PC-3 (cell line): ENCODE results near the gene ASB2. TPM values are rescaled to one million over a fixed set of nuclear protein-coding genes. Genes with fewer than 3 reads are reported as not detected.

ENCODE experiments used
- ATAC-seq: fragments of 200-7000 bp; cut with Tn5 transposase; 2 replicates; pipeline ENCODE4 v1.9.1; 2020; ENCODE audit warnings: mild to moderate bottlenecking, moderate library complexity
- BruUV-seq: library from RNA; stranded (reverse); fragments of 400-500 nt; replicated peaks from 2 replicates; lab custom pipeline; 2021; lab: Mats Ljungman, UMichigan
- CTCF ChIA-PET: fragments of 300-600 bp; sonication (Branson Sonifier 250); formaldehyde crosslinking; loops from one replicate; lab custom pipeline; 2022; ENCODE audit warnings: antibody characterized with exemption; lab: Charles Lee
- POLR2A ChIA-PET: fragments of 300-600 bp; sonication (Branson Sonifier 250); formaldehyde crosslinking; loops from one replicate; lab custom pipeline; 2022; ENCODE audit warnings: antibody characterized with exemption; ENCODE audit not compliant: unreplicated experiment; lab: Charles Lee
- DNase-seq: peaks from one replicate; pipeline ENCODE4 v3.0.0-alpha.2; 2015
- H2AFZ ChIP-seq: fragments of 300-600 bp; sonication (generic); 2 replicates; pipeline ENCODE4 v1.6.0; 2016; ENCODE audit warnings: antibody characterized with exemption, low read length
- H3F3A ChIP-seq: fragments of 300-600 bp; sonication (generic); one replicate; pipeline ENCODE4 v1.6.0; 2017; ENCODE audit warnings: antibody characterized with exemption, low read length, control low read depth, mild to moderate bottlenecking; ENCODE audit not compliant: unreplicated experiment
- H3K27ac ChIP-seq: fragments of 300-600 bp; sonication (generic); 2 replicates; pipeline ENCODE4 v1.5.1; 2016; ENCODE audit warnings: mild to moderate bottlenecking, low read length
- H3K27me3 ChIP-seq: fragments of 300-600 bp; sonication (generic); 2 replicates; pipeline ENCODE4 v1.6.1; 2016; ENCODE audit warnings: low read length, mixed read lengths
- H3K36me3 ChIP-seq: fragments of 300-600 bp; sonication (generic); 2 replicates; pipeline ENCODE4 v1.6.1; 2016; ENCODE audit warnings: low read depth, mixed run types, low read length, mixed read lengths
- H3K4me1 ChIP-seq: fragments of 300-600 bp; sonication (generic); 2 replicates; pipeline ENCODE4 v1.5.1; 2016; ENCODE audit warnings: low read length; ENCODE audit not compliant: insufficient read depth
- H3K4me2 ChIP-seq: fragments of 300-600 bp; sonication (generic); 2 replicates; pipeline ENCODE4 v1.6.0; 2016; ENCODE audit warnings: low read length
- H3K4me3 ChIP-seq: fragments of 300-600 bp; sonication (generic); 2 replicates; pipeline ENCODE4 v1.5.1; 2016; ENCODE audit warnings: mild to moderate bottlenecking, low read length, mixed read lengths
- H3K79me2 ChIP-seq: fragments of 300-600 bp; sonication (generic); 2 replicates; pipeline ENCODE4 v1.6.1; 2017; ENCODE audit warnings: low read length, mixed read lengths
- H3K9ac ChIP-seq: fragments of 300-600 bp; sonication (generic); 2 replicates; pipeline ENCODE4 v1.6.0; 2016; ENCODE audit warnings: mild to moderate bottlenecking, low read length
- H3K9me2 ChIP-seq: fragments of 300-600 bp; sonication (generic); replicated peaks from 2 replicates; pipeline ENCODE4 v1.6.1; 2016; ENCODE audit warnings: mixed run types, low read length, mixed read lengths
- H3K9me3 ChIP-seq: fragments of 300-600 bp; sonication (generic); 2 replicates; pipeline ENCODE4 v1.6.1; 2016; ENCODE audit warnings: low read length, mixed read lengths
- H4K20me1 ChIP-seq: fragments of 300-600 bp; sonication (generic); 2 replicates; pipeline ENCODE4 v1.6.1; 2016; ENCODE audit warnings: low read length, mixed read lengths
- CTCF ChIP-seq: fragments of 300-600 bp; sonication (generic); conservative IDR thresholded peaks from 2 replicates; pipeline ENCODE4 v1.5.1; 2017; ENCODE audit warnings: antibody characterized with exemption, low read depth, mild to moderate bottlenecking, low read length
- EZH2 ChIP-seq: fragments of 300-600 bp; sonication (generic); IDR thresholded peaks from one replicate; pipeline ENCODE4 v1.6.1; 2017; ENCODE audit warnings: antibody characterized with exemption, mild to moderate bottlenecking, low read length; ENCODE audit not compliant: unreplicated experiment
- EZH2phosphoT487 ChIP-seq: fragments of 300-600 bp; sonication (generic); IDR thresholded peaks from 2 replicates; pipeline ENCODE4 v1.6.1; 2018; ENCODE audit warnings: mild to moderate bottlenecking, antibody characterized with exemption, low read length, borderline replicate concordance
- intact Hi-C: fragments of 100-400 bp; cut with micrococcal nuclease; formaldehyde crosslinking; loops from 2 replicates; pipeline ENCODE4 v1.9.0; 2023
- total RNA-seq: library from RNA; depleted of rRNA; stranded (reverse); fragments of >200 nt; gene quantifications from 2 replicates; pipeline ENCODE4 v1.2.3, GENCODE V29; 2014

Gene ASB2
- total RNA-seq, 1 experiment from 2014 or later: 0.22 TPM

GRCh38 chr14:93925374-93925895 is 50.9 kb downstream of the ASB2 start:
- CTCF ChIA-PET: no interaction called here

DNA sequence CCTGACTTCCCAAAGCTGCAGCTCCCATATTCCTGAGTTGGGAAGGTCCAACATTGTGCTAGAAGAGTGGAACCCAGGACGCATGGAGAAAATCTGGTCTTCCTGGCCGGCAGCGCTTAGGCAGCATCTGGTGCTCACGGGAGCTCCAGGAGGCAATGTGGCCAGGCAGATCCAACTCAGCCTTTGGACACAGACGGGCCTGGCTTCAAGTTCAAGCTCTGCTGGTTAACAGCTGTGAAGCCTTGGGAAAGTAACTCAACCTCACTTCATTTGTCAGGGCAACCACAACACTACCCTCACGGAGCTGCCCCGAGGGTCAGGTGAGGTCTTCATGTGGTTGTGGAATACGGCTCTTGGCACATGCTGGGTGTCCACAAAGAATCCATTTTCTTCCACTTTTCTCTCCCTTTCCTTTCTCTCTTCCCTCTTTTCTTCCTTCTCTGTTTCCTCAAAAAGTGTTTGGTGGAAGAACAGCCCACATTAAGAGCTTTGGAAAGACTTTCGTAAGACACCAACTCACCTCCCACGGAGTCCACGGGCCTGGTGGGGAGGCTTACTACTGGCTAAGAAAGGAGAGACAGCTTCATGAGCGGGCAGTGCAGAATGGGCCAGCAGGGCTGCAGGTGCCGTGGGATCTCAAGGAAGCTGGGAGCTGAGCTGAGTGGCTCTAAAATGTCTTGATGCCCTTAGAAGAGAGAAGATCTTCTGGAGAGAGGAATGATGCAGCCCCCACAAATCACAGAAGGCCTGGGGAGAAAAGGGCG is 51.6 kb downstream of the ASB2 start:
- no TSS peak for BruUV-seq
- no peak for DNase-seq
- H2AFZ ChIP-seq: no peak overlapping the region
- intact Hi-C loops: no loop called here
- ChIA-PET POLR2A (no interaction called here), CTCF (no interaction called here)
- H3F3A ChIP-seq: no peaks in the 10 kb centered on the region
- H3K9me3 ChIP-seq: no peaks in the 10 kb centered on the region
- no peaks in the 10 kb centered on the region for H3K4me1 ChIP-seq
- H3K27ac ChIP-seq: no peak overlapping the region
- no peaks in the 10 kb centered on the region for H3K36me3 ChIP-seq
- H3K4me3 ChIP-seq: no peak overlapping the region
- peaks cover 14% of the 10 kb centered on the region for H3K27me3 ChIP-seq
- no peak for ATAC-seq
- H3K4me2 ChIP-seq: no peak overlapping the region
- H3K79me2 ChIP-seq: no peaks in the 10 kb centered on the region
- TF ChIP-seq EZH2phosphoT487: no peak
- no peak for TF ChIP-seq EZH2
- no peak for TF ChIP-seq CTCF
- no peaks in the 10 kb centered on the region for H3K9me2 ChIP-seq
- H4K20me1 ChIP-seq: no peaks in the 10 kb centered on the region
- no peak overlapping the region for H3K9ac ChIP-seq

More at GRCh38 chr14:93925374-93925895, 50.9 kb downstream of the ASB2 start:
- Histone ChIP-seq H4K20me1 (no peaks in the 10 kb centered on the region), H3K9me3 (no peaks in the 10 kb centered on the region), H3K27ac (no peak overlapping the region), H3K4me2 (no peak overlapping the region), H3K9ac (no peak overlapping the region), H2AFZ (no peak overlapping the region), H3K9me2 (no peaks in the 10 kb centered on the region), H3K79me2 (no peaks in the 10 kb centered on the region), H3F3A (no peaks in the 10 kb centered on the region), H3K27me3 (peaks cover 14% of the 10 kb centered on the region), H3K36me3 (no peaks in the 10 kb centered on the region), H3K4me3 (no peak overlapping the region), H3K4me1 (no peaks in the 10 kb centered on the region)
- DNase-seq (no peak), ATAC-seq (no peak)
- no peak for TF ChIP-seq CTCF
- no peak for TF ChIP-seq EZH2phosphoT487
- no peak for TF ChIP-seq EZH2
- no TSS peak for BruUV-seq
- POLR2A ChIA-PET: no interaction called here
- intact Hi-C loops: no loop called here

DNA sequence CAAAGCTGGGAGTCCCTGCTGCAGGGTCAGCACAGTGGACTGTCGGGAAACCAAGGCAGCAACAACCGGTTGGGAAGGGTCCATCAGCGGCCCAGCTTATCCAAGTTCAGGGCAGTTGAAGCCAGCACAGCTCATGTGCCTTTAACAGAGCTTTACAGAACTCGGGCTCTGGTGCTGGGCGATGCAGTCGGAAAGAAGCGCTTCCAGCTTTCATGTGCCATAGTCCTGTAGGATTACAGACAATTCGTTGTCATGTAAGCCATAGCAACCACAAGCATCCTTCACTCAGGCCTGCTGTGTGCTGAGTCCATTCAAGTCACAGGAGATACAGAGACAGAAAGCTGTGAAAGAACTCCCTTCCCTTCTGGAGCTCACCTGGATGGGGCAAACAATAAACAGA is 52.7 kb downstream of the ASB2 start:
- CTCF ChIA-PET: no interaction called here
- no peak for TF ChIP-seq CTCF
- H3K4me3 ChIP-seq: no peak overlapping the region
- H3K4me2 ChIP-seq: no peak overlapping the region
- no peak overlapping the region for H2AFZ ChIP-seq
- intact Hi-C loops: no loop called here
- peaks cover 14% of the 10 kb centered on the region for H3K27me3 ChIP-seq
- H3K36me3 ChIP-seq: no peaks in the 10 kb centered on the region
- no peak overlapping the region for H3K27ac ChIP-seq
- H3K9ac ChIP-seq: no peak overlapping the region
- H3K4me1 ChIP-seq: no peaks in the 10 kb centered on the region
- no peaks in the 10 kb centered on the region for H4K20me1 ChIP-seq
- DNase-seq (no peak), ATAC-seq (no peak)
- no peaks in the 10 kb centered on the region for H3F3A ChIP-seq
- no peaks in the 10 kb centered on the region for H3K9me2 ChIP-seq
- BruUV-seq: no TSS peak
- H3K9me3 ChIP-seq: no peaks in the 10 kb centered on the region
- no peaks in the 10 kb centered on the region for H3K79me2 ChIP-seq
- POLR2A ChIA-PET: no interaction called here
